OCI-LY3 (cell line): ENCODE measurements around the gene JCAD.

Experiments
- H2AFZ ChIP-seq: fragments of 200-600, 300-600 bp; shearing (Covaris generic); 2 replicates; pipeline ENCODE4 v1.6.0; 2014; ENCODE audit warnings: antibody characterized with exemption, low read depth, low read length
- H3K27ac ChIP-seq: fragments of 200-600, 300-600 bp; sonication (generic); 2 replicates; pipeline ENCODE4 v1.5.1; 2014; ENCODE audit warnings: mild to moderate bottlenecking, low read length, moderate library complexity, mixed read lengths
- H3K27me3 ChIP-seq: fragments of 200-600, 300-600 bp; sonication (generic); 2 replicates; pipeline ENCODE4 v1.6.1; 2014; ENCODE audit warnings: low read depth, low read length, mixed read lengths
- H3K36me3 ChIP-seq: fragments of 200-600, 300-600 bp; sonication (generic); replicated peaks from 2 replicates; pipeline ENCODE3; 2014; ENCODE audit warnings: low read depth, low read length, mixed read lengths
- H3K4me1 ChIP-seq: fragments of 300-600, 200-600 bp; sonication (generic); 2 replicates; pipeline ENCODE4 v1.6.1; 2014; ENCODE audit warnings: low read length, mixed read lengths
- H3K4me2 ChIP-seq: fragments of 200-600, 300-600 bp; sonication (generic); 2 replicates; pipeline ENCODE4 v1.6.1; 2014; ENCODE audit warnings: low read length, mixed read lengths
- H3K4me3 ChIP-seq: fragments of 300-600, 200-600 bp; sonication (generic); 2 replicates; pipeline ENCODE4 v1.5.1; 2014; ENCODE audit warnings: antibody characterized with exemption, mild to moderate bottlenecking, low read length, moderate library complexity
- H3K79me2 ChIP-seq: fragments of 300-600, 200-600 bp; shearing (Covaris generic); 2 replicates; pipeline ENCODE4 v1.6.1; 2014; ENCODE audit warnings: mild to moderate bottlenecking, low read length, mixed read lengths
- H3K9ac ChIP-seq: fragments of 300-600, 200-600 bp; shearing (Covaris generic); 2 replicates; pipeline ENCODE4 v1.6.0; 2014; ENCODE audit warnings: mild to moderate bottlenecking, low read length, moderate library complexity
- H3K9me3 ChIP-seq: fragments of 200-600, 300-600 bp; shearing (Covaris generic); 2 replicates; pipeline ENCODE4 v1.6.1; 2014; ENCODE audit warnings: low read length, mixed read lengths; ENCODE audit not compliant: insufficient read depth
- H4K20me1 ChIP-seq: fragments of 200-600, 300-600 bp; sonication (generic); 2 replicates; pipeline ENCODE4 v1.6.1; 2016; ENCODE audit warnings: low read length, mixed read lengths; ENCODE audit not compliant: insufficient read depth
- CTCF ChIP-seq: fragments of 200-600, 300-600 bp; sonication (generic); IDR thresholded peaks from 2 replicates; pipeline ENCODE4 v1.5.1; 2014; ENCODE audit warnings: antibody characterized with exemption, low read length, low read depth
- EZH2phosphoT487 ChIP-seq: fragments of 200-600 bp; shearing (Covaris generic); IDR thresholded peaks from 2 replicates; pipeline ENCODE4 v1.6.1; 2018; ENCODE audit warnings: antibody characterized with exemption, mixed run types, low read depth

JCAD gene

GRCh38 chr10:30088178-30088577, 28.8 kb upstream of the JCAD start:
- Histone ChIP-seq H3K4me1 (no peaks in the 10 kb centered on the region), H3K27me3 (no peaks in the 10 kb centered on the region), H3K79me2 (no peaks in the 10 kb centered on the region), H3K9ac (no peak overlapping the region), H4K20me1 (no peaks in the 10 kb centered on the region), H3K36me3 (no peaks in the 10 kb centered on the region), H3K27ac (no peak overlapping the region), H2AFZ (no peak overlapping the region), H3K4me2 (no peak overlapping the region), H3K4me3 (no peak overlapping the region), H3K9me3 (no peaks in the 10 kb centered on the region)
- TF ChIP-seq CTCF (no peak), EZH2phosphoT487 (no peak)

GRCh38 chr10:30083934-30084333, 24.5 kb upstream of the JCAD start:
- TF ChIP-seq CTCF, result no peak
- no peak for TF ChIP-seq EZH2phosphoT487
- no peak overlapping the region for H3K9ac ChIP-seq
- no peaks in the 10 kb centered on the region for H3K4me1 ChIP-seq
- H3K4me2 ChIP-seq, result no peak overlapping the region
- no peaks in the 10 kb centered on the region for H3K79me2 ChIP-seq
- no peak overlapping the region for H3K4me3 ChIP-seq
- H2AFZ ChIP-seq, result no peak overlapping the region
- H4K20me1 ChIP-seq, result no peaks in the 10 kb centered on the region
- no peaks in the 10 kb centered on the region for H3K27me3 ChIP-seq
- H3K9me3 ChIP-seq, result no peaks in the 10 kb centered on the region
- H3K27ac ChIP-seq, result no peak overlapping the region
- H3K36me3 ChIP-seq, result no peaks in the 10 kb centered on the region

- Histone ChIP-seq H3K27ac (no peak overlapping the region), H3K4me1 (no peaks in the 10 kb centered on the region), H3K9ac (no peak overlapping the region), H3K9me3 (no peaks in the 10 kb centered on the region), H3K27me3 (no peaks in the 10 kb centered on the region), H3K4me2 (no peak overlapping the region), H4K20me1 (no peaks in the 10 kb centered on the region), H3K79me2 (no peaks in the 10 kb centered on the region), H3K4me3 (no peak overlapping the region), H3K36me3 (no peaks in the 10 kb centered on the region), H2AFZ (no peak overlapping the region)
- TF ChIP-seq CTCF (no peak), EZH2phosphoT487 (no peak)
Measured at GRCh38 chr10:30081182-30081581, 21.8 kb upstream of the JCAD start.

- Histone ChIP-seq H3K79me2 (no peaks in the 10 kb centered on the region), H3K36me3 (no peaks in the 10 kb centered on the region), H3K4me3 (no peak overlapping the region), H4K20me1 (no peaks in the 10 kb centered on the region), H3K9me3 (no peaks in the 10 kb centered on the region), H3K4me1 (no peaks in the 10 kb centered on the region), H3K9ac (no peak overlapping the region), H3K27me3 (no peaks in the 10 kb centered on the region), H3K4me2 (no peak overlapping the region), H3K27ac (no peak overlapping the region), H2AFZ (no peak overlapping the region)
- TF ChIP-seq EZH2phosphoT487 (no peak), CTCF (no peak)
Measured at GRCh38 chr10:30080161-30080560, 20.8 kb upstream of the JCAD start.
